ENCODE results near the gene PIEZO2. TPM values are rescaled to one million over a fixed set of nuclear protein-coding genes. Genes with fewer than 3 reads are reported as not detected.

PIEZO2 gene
- polyA plus RNA-seq, 1 donor from 2014 or later = 0.30 TPM

DNA sequence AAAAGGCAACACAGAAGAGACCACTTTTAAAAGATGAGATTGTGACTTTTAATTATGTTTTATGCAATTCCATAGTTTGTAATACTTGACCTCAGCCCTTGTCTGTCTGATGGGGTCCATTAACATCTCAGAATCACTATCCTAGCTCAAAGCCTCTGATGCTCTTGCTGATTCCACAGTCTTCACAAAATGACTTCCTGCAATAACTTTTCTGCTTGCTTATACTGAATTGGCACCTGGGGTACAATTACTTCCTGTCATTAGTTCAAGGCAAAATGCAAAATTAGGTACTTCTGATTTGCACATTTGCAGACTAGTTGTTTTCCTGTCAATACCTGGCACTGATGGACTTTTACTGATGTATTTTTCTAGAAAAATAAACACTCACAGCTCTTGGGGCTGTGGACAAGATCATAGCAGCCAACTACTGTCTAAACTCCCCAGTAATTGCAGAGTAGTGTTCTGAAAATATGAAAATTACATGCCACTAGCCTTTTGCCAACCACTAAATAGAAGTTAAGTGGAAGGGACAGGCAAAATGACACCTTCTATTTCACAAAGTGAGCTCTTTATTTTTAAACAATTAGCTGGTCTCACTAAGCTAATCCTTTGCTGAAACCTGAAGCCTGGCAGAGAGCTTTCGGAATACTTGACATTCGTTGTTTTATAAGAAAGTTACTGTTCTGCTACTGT lies 129.1 kb downstream of the PIEZO2 start:
- H3K27ac ChIP-seq (ENCODE audit: low read length) = no peak overlapping the region
- H4K20me1 ChIP-seq (ENCODE audit: insufficient read depth) = no peaks in the 10 kb centered on the region
- no peak overlapping the region for H3K4me2 ChIP-seq (ENCODE audit: low read length)
- no peaks in the 10 kb centered on the region for H3K9me2 ChIP-seq (ENCODE audit: insufficient read depth, low read length)
- no peak overlapping the region for H3K4me3 ChIP-seq (ENCODE audit: low read length)
- no peaks in the 10 kb centered on the region for H3K79me2 ChIP-seq (replicated peaks; ENCODE audit: insufficient read depth, low read length)
- H2AFZ ChIP-seq (ENCODE audit: low read depth, low read length) = no peak overlapping the region
- H3K27me3 ChIP-seq (ENCODE audit: insufficient read depth, low read depth, low read length) = no peaks in the 10 kb centered on the region
- TF ChIP-seq EP300 (conservative IDR thresholded peaks at IDR 0.05; ENCODE audit: poor library complexity, severe bottlenecking) (no peak), SMC3 (conservative IDR thresholded peaks at IDR 0.05; ENCODE audit: poor library complexity) (no peak), CTCF (IDR thresholded peaks at IDR 0.05; ENCODE audit: poor library complexity, severe bottlenecking) (no peak), POLR2AphosphoS5 (IDR thresholded peaks at IDR 0.05) (no peak), TAF1 (IDR thresholded peaks at IDR 0.05; ENCODE audit: low read depth) (no peak)
- H3F3A ChIP-seq (ENCODE audit: insufficient read depth, low read length, poor library complexity, severe bottlenecking) = no peaks in the 10 kb centered on the region
- H3K9ac ChIP-seq (ENCODE audit: low read length) = no peak overlapping the region
- H3K9me3 ChIP-seq (ENCODE audit: low read length) = no peaks in the 10 kb centered on the region
- no peaks in the 10 kb centered on the region for H3K36me3 ChIP-seq (ENCODE audit: insufficient read depth, low read length)

GRCh38 chr18:11019295-11020105 lies 129.9 kb downstream of the PIEZO2 start:
- Histone ChIP-seq H3K4me3 (ENCODE audit: low read length) (no peak overlapping the region), H3K36me3 (ENCODE audit: insufficient read depth, low read length) (no peaks in the 10 kb centered on the region), H4K20me1 (ENCODE audit: insufficient read depth) (no peaks in the 10 kb centered on the region), H2AFZ (ENCODE audit: low read depth, low read length) (no peak overlapping the region), H3K4me2 (ENCODE audit: low read length) (no peak overlapping the region), H3K9me3 (ENCODE audit: low read length) (no peaks in the 10 kb centered on the region), H3K27ac (ENCODE audit: low read length) (no peak overlapping the region), H3F3A (ENCODE audit: insufficient read depth, low read length, poor library complexity, severe bottlenecking) (no peaks in the 10 kb centered on the region), H3K79me2 (replicated peaks; ENCODE audit: insufficient read depth, low read length) (no peaks in the 10 kb centered on the region), H3K9me2 (ENCODE audit: insufficient read depth, low read length) (no peaks in the 10 kb centered on the region), H3K9ac (ENCODE audit: low read length) (no peak overlapping the region), H3K27me3 (ENCODE audit: insufficient read depth, low read depth, low read length) (no peaks in the 10 kb centered on the region)
- TF ChIP-seq, protein P1, sequence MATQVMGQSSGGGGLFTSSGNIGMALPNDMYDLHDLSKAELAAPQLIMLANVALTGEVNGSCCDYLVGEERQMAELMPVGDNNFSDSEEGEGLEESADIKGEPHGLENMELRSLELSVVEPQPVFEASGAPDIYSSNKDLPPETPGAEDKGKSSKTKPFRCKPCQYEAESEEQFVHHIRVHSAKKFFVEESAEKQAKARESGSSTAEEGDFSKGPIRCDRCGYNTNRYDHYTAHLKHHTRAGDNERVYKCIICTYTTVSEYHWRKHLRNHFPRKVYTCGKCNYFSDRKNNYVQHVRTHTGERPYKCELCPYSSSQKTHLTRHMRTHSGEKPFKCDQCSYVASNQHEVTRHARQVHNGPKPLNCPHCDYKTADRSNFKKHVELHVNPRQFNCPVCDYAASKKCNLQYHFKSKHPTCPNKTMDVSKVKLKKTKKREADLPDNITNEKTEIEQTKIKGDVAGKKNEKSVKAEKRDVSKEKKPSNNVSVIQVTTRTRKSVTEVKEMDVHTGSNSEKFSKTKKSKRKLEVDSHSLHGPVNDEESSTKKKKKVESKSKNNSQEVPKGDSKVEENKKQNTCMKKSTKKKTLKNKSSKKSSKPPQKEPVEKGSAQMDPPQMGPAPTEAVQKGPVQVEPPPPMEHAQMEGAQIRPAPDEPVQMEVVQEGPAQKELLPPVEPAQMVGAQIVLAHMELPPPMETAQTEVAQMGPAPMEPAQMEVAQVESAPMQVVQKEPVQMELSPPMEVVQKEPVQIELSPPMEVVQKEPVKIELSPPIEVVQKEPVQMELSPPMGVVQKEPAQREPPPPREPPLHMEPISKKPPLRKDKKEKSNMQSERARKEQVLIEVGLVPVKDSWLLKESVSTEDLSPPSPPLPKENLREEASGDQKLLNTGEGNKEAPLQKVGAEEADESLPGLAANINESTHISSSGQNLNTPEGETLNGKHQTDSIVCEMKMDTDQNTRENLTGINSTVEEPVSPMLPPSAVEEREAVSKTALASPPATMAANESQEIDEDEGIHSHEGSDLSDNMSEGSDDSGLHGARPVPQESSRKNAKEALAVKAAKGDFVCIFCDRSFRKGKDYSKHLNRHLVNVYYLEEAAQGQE (IDR thresholded peaks at IDR 0.05; ENCODE audit: borderline replicate concordance) = no peak
- no peak for TF ChIP-seq TAF1 (IDR thresholded peaks at IDR 0.05; ENCODE audit: low read depth)
- TF ChIP-seq MXI1 (conservative IDR thresholded peaks at IDR 0.05; ENCODE audit: poor library complexity, severe bottlenecking) = no peak
- no peak for TF ChIP-seq SMC3 (conservative IDR thresholded peaks at IDR 0.05; ENCODE audit: poor library complexity)
- no peak for TF ChIP-seq EZH2 (IDR thresholded peaks at IDR 0.05; ENCODE audit: borderline replicate concordance, insufficient read depth, low read length, poor library complexity, severe bottlenecking)
- no peak for TF ChIP-seq CTCF (IDR thresholded peaks at IDR 0.05; ENCODE audit: poor library complexity, severe bottlenecking)
- TF ChIP-seq POLR2AphosphoS5 (IDR thresholded peaks at IDR 0.05) = no peak
- no peak for TF ChIP-seq EP300 (conservative IDR thresholded peaks at IDR 0.05; ENCODE audit: poor library complexity, severe bottlenecking)
- no peak for TF ChIP-seq RAD21 (conservative IDR thresholded peaks at IDR 0.05)
